HEK293 (cell line): Measurements from ENCODE around the gene ZFYVE28.

Source experiments
- CTCF ChIP-seq: fragments of 450-650 bp; formaldehyde crosslinking; IDR thresholded peaks from 2 replicates; pipeline ENCODE4 v1.5.1; 2016; ENCODE audit warnings: missing biosample characterization, missing genetic modification characterization
- EGR2 ChIP-seq: fragments of 450-650 bp; formaldehyde crosslinking; IDR thresholded peaks from 2 replicates; pipeline ENCODE4 v1.5.1; 2016; ENCODE audit warnings: low read depth, missing biosample characterization, missing genetic modification characterization
- PRDM4 ChIP-seq: fragments of 450-650 bp; formaldehyde crosslinking; IDR thresholded peaks from 2 replicates; pipeline ENCODE4 v1.5.1; 2017; ENCODE audit warnings: missing biosample characterization, missing genetic modification characterization
- REST ChIP-seq: fragments of 450-650 bp; formaldehyde crosslinking; IDR thresholded peaks from 2 replicates; pipeline ENCODE4 v1.5.1; 2016; ENCODE audit warnings: missing biosample characterization, missing genetic modification characterization
- ZNF138 ChIP-seq: fragments of 450-650 bp; formaldehyde crosslinking; IDR thresholded peaks from 2 replicates; pipeline ENCODE4 v1.5.1; 2016; ENCODE audit warnings: missing biosample characterization, missing genetic modification characterization, borderline replicate concordance
- ZNF19 ChIP-seq: fragments of 450-650 bp; formaldehyde crosslinking; IDR thresholded peaks from 2 replicates; pipeline ENCODE4; 2016; ENCODE audit warnings: missing biosample characterization, missing genetic modification characterization, low read depth
- ZNF274 ChIP-seq, 2 experiments: fragments of 200-500 bp in 1 of 2; fragments of 450-650 bp in 1 of 2; sonication (Bioruptor generic) in 1 of 2; formaldehyde crosslinking in 1 of 2; IDR thresholded peaks; 2 replicates each; pipeline versions ENCODE4 v1.5.1 to v1.6.1; 2014 to 2016; ENCODE audit warnings: borderline replicate concordance in 1 of 2, inconsistent platforms in 1 of 2, low read length in 1 of 2, missing biosample characterization in 1 of 2, missing genetic modification characterization in 1 of 2
- ZNF404 ChIP-seq: fragments of 450-650 bp; formaldehyde crosslinking; IDR thresholded peaks from 2 replicates; pipeline ENCODE4 v1.5.1; 2017; ENCODE audit warnings: missing biosample characterization, missing genetic modification characterization
- ZNF416 ChIP-seq: fragments of 450-650 bp; formaldehyde crosslinking; IDR thresholded peaks from 2 replicates; pipeline ENCODE4 v1.5.1; 2016; ENCODE audit warnings: missing biosample characterization, missing genetic modification characterization
- ZNF596 ChIP-seq: fragments of 450-650 bp; IDR thresholded peaks from 2 replicates; pipeline ENCODE4 v1.5.0; 2018; ENCODE audit warnings: missing biosample characterization, mild to moderate bottlenecking, missing genetic modification characterization, moderate library complexity
- ZNF654 ChIP-seq: fragments of 450-650 bp; formaldehyde crosslinking; IDR thresholded peaks from 2 replicates; pipeline ENCODE4 v1.5.1; 2016; ENCODE audit warnings: low read depth, missing biosample characterization, missing genetic modification characterization
- ZNF707 ChIP-seq: fragments of 450-650 bp; formaldehyde crosslinking; IDR thresholded peaks from 2 replicates; pipeline ENCODE4 v1.5.1; 2016; ENCODE audit warnings: missing biosample characterization, missing genetic modification characterization
- ZNF747 ChIP-seq: fragments of 450-650 bp; formaldehyde crosslinking; IDR thresholded peaks from 2 replicates; pipeline ENCODE4 v1.5.1; 2016; ENCODE audit warnings: missing biosample characterization, missing genetic modification characterization

GRCh38 chr4:2300431-2301224 lies 117.8 kb downstream of the ZFYVE28 start:
- no peak for TF ChIP-seq ZNF747
- TF ChIP-seq CTCF (tag by site-specific recombination): no peak
- no peak for TF ChIP-seq PRDM4
- no peak for TF ChIP-seq ZNF404 (tag by site-specific recombination)
- no peak for TF ChIP-seq ZNF707 (tag by site-specific recombination)
- no peak for TF ChIP-seq ZNF416 (tag by site-specific recombination)
- TF ChIP-seq ZNF138 (tag by site-specific recombination): no peak
- no peak for TF ChIP-seq ZNF596
- TF ChIP-seq ZNF654 (tag by site-specific recombination): no peak
- no peak for TF ChIP-seq ZNF274 (IDR thresholded peaks at IDR 0.05; ENCODE audit: low read length)
- no peak for TF ChIP-seq ZNF274 (tag by site-specific recombination; IDR thresholded peaks at IDR 0.05; ENCODE audit: borderline replicate concordance)
- TF ChIP-seq EGR2 (tag by site-specific recombination): no peak
- no peak for TF ChIP-seq REST (tag by site-specific recombination)
- no peak for TF ChIP-seq ZNF19
